Left lung (tissue), 10 donors: ENCODE results near the gene GKAP1. TPM values are rescaled to one million over a fixed set of nuclear protein-coding genes. Genes with fewer than 3 reads are reported as not detected.
"Not testable (repeated sequence)": the region's sequence is repeated elsewhere in the genome, so short reads cannot be mapped to it uniquely, and the experiment has no call there.

ENCODE experiments used
- ATAC-seq: fragments of 200-7000 bp; cut with Tn5 transposase; one replicate; pipeline ENCODE4 v1.9.1; 2020; ENCODE audit warnings: moderate library complexity
- DNase-seq, 4 donors: peaks; one replicate each; pipeline ENCODE4 v3.0.0-alpha.2; 2013 to 2020
- H3K27ac ChIP-seq, 2 donors: fragments of 200-600 bp; sonication (generic) in 1 of 2; one replicate each; pipeline versions ENCODE4 v1.5.0 to v1.8.0; 2020 to 2021
- H3K27me3 ChIP-seq, 2 donors: fragments of 200-600 bp; sonication (generic) in 1 of 2; one replicate each; pipeline versions ENCODE4 v1.5.0 to v1.8.0; 2020 to 2021
- H3K36me3 ChIP-seq, 2 donors: fragments of 200-600 bp; sonication (generic) in 1 of 2; one replicate each; pipeline versions ENCODE4 v1.5.0 to v1.8.0; 2020 to 2021
- H3K4me1 ChIP-seq, 2 donors: fragments of 200-600 bp; one replicate each; pipeline ENCODE4 v1.8.0; 2021
- H3K4me3 ChIP-seq, 2 donors: fragments of 200-600 bp; sonication (generic) in 1 of 2; one replicate each; pipeline versions ENCODE4 v1.5.0 to v1.8.0; 2020 to 2021; ENCODE audit warnings: mild to moderate bottlenecking in 1 of 2
- H3K9me3 ChIP-seq, 2 donors: fragments of 200-600 bp; sonication (generic) in 1 of 2; one replicate each; pipeline versions ENCODE4 v1.5.0 to v1.8.0; 2020 to 2021
- CTCF ChIP-seq, 2 donors: fragments of 200-600 bp; sonication (generic) in 1 of 2; IDR thresholded peaks; one replicate each; pipeline versions ENCODE4 v1.5.0 to v1.8.0; 2021; ENCODE audit warnings: antibody characterized with exemption in 2 of 2
- intact Hi-C, 2 donors: fragments of 100-400 bp; cut with DNase I; formaldehyde crosslinking; loops; one replicate each; pipeline versions ENCODE4 v1.11.2 to v1.14.2; 2022
- polyA plus RNA-seq, 6 donors: library from polyadenylated mRNA; unstranded; fragments of 120-200 nt; gene quantifications; one replicate each; pipeline ENCODE4 v1.2.1, GENCODE V29; 2013; ENCODE audit not compliant: insufficient read length in 6 of 6
- total RNA-seq, 2 donors: library from RNA; stranded (reverse); fragmentation: NEBNext Ultra II Directional; extraction: Animal tissue kit (Norgen Biotek cat#: 25700); gene quantifications; one replicate each; pipeline ENCODE4 v1.2.1, GENCODE V29; 2021
- donor health status: DM: no; HTN: yes; CAD: no.
- donor health status: DM: no; HTN: no; CAD: no.

The GKAP1 gene
- total and polyA plus RNA-seq, 8 donors, result 4.4 to 17.8 (median 14.0) TPM

DNA sequence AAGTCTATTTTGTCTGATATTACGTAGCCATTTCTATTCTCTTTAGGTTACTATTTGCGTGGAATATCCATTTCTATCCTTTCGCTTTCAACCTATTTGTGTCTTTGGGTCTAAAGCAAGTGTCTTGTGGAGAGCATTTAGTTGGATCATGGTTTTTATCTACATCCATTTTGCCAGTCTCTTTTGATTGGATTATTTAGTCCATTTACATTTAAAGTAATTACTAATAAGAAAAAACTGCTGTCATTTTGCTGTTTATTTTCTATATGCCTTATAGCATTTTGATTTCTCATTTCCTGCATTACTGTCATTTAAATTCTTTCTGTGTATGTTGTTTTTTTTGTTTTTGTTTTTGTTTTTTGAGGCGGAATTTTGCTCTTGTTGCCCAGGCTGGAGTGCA is 83.8 kb downstream of the GKAP1 start:
- DNase-seq (no peak), ATAC-seq (no peak)
- no peak overlapping the region for H3K27ac ChIP-seq
- peaks cover 0 to 6% of the 10 kb centered on the region in 2 donors for H3K9me3 ChIP-seq
- no peaks in the 10 kb centered on the region for H3K36me3 ChIP-seq
- intact Hi-C loops, result no loop called here
- H3K4me1 ChIP-seq, result no peaks in the 10 kb centered on the region
- no peaks in the 10 kb centered on the region for H3K27me3 ChIP-seq
- no peak for TF ChIP-seq CTCF (IDR thresholded peaks at IDR 0.05)
- no peak overlapping the region for H3K4me3 ChIP-seq

- H3K4me1 ChIP-seq, H3K4me3 ChIP-seq, H3K27ac ChIP-seq, intact Hi-C loops, DNase-seq, H3K9me3 ChIP-seq, H3K27me3 ChIP-seq, H3K36me3 ChIP-seq, ATAC-seq: not testable (repeated sequence)
Observed at GRCh38 chr9:83728591-83729368, 88.8 kb downstream of the GKAP1 start.

- no peak overlapping the region for H3K27ac ChIP-seq
- H3K4me3 ChIP-seq, result no peak overlapping the region
- no peaks in the 10 kb centered on the region for H3K27me3 ChIP-seq
- DNase-seq, result no peak
- intact Hi-C loops, result no loop called here
- H3K9me3 ChIP-seq, result peaks cover 0 to 9% of the 10 kb centered on the region in 2 donors
- TF ChIP-seq CTCF (IDR thresholded peaks at IDR 0.05), result no peak
- no peaks in the 10 kb centered on the region for H3K36me3 ChIP-seq
- H3K4me1 ChIP-seq, result no peaks in the 10 kb centered on the region
- ATAC-seq, result no peak
Observed at GRCh38 chr9:83724436-83724835, 93.1 kb downstream of the GKAP1 start.

GRCh38 chr9:83722726-83723495 is 94.7 kb downstream of the GKAP1 start:
- Histone ChIP-seq H3K27ac (no peak overlapping the region), H3K36me3 (no peaks in the 10 kb centered on the region), H3K9me3 (peaks cover 0 to 9% of the 10 kb centered on the region in 2 donors), H3K4me3 (no peak overlapping the region), H3K27me3 (no peaks in the 10 kb centered on the region), H3K4me1 (no peaks in the 10 kb centered on the region)
- no peak for TF ChIP-seq CTCF (IDR thresholded peaks at IDR 0.05)
- intact Hi-C loops, result no loop called here
- ATAC-seq (no peak), DNase-seq (no peak)

GRCh38 chr9:83721509-83721908 is 96.1 kb downstream of the GKAP1 start:
- DNase-seq (no peak), ATAC-seq (no peak)
- Histone ChIP-seq H3K9me3 (peaks cover 0 to 9% of the 10 kb centered on the region in 2 donors), H3K4me3 (no peak overlapping the region), H3K4me1 (no peaks in the 10 kb centered on the region), H3K27me3 (no peaks in the 10 kb centered on the region), H3K27ac (no peak overlapping the region), H3K36me3 (no peaks in the 10 kb centered on the region)
- TF ChIP-seq CTCF (IDR thresholded peaks at IDR 0.05), result no peak
- intact Hi-C loops, result no loop called here
